HepG2 (cell line): ENCODE results near the gene MTCH1. TPM values are rescaled to one million over a fixed set of nuclear protein-coding genes. Genes with fewer than 3 reads are reported as not detected.
A peak's percentile ranks its signal among the peaks of the same experiment; 100 is the strongest.

Experiments
- BRD4 ChIP-seq: sonication (generic); formaldehyde crosslinking; IDR thresholded peaks from 2 replicates; pipeline ENCODE4 v1.4.0; 2020; ENCODE audit warnings: missing genetic modification reagents
- CC2D1A ChIP-seq: sonication (generic); formaldehyde crosslinking; IDR thresholded peaks from 2 replicates; pipeline ENCODE4 v1.8.1; 2023; ENCODE audit warnings: mild to moderate bottlenecking, missing genetic modification reagents
- DR1 ChIP-seq: sonication (generic); formaldehyde crosslinking; IDR thresholded peaks from 2 replicates; pipeline ENCODE4 v1.8.0; 2021; ENCODE audit warnings: mild to moderate bottlenecking, missing genetic modification reagents, inconsistent platforms
- KMT2A ChIP-seq: sonication (generic); formaldehyde crosslinking; IDR thresholded peaks from 2 replicates; pipeline ENCODE4 v1.4.0; 2020; ENCODE audit warnings: missing genetic modification reagents
- MIER3 ChIP-seq: IDR thresholded peaks from 2 replicates; pipeline ENCODE4 v1.6.1; 2016; ENCODE audit warnings: missing compliant biosample characterization, borderline replicate concordance
- PRMT3 ChIP-seq: sonication (generic); formaldehyde crosslinking; IDR thresholded peaks from 2 replicates; pipeline ENCODE4 v1.8.1; 2022; ENCODE audit warnings: low read depth, mild to moderate bottlenecking, moderate library complexity, missing genetic modification reagents, borderline replicate concordance
- STAG1 ChIP-seq: sonication (generic); formaldehyde crosslinking; IDR thresholded peaks from 2 replicates; pipeline ENCODE4 v1.4.0; 2020; ENCODE audit warnings: missing genetic modification reagents
- ZFP82 ChIP-seq: sonication (generic); formaldehyde crosslinking; IDR thresholded peaks from 2 replicates; pipeline ENCODE4 v1.5.1; 2020; ENCODE audit warnings: mild to moderate bottlenecking, missing genetic modification reagents, borderline replicate concordance
- ZKSCAN5 ChIP-seq: sonication (generic); formaldehyde crosslinking; IDR thresholded peaks from 2 replicates; pipeline ENCODE4 v1.5.1; 2020; ENCODE audit warnings: mild to moderate bottlenecking, missing genetic modification reagents
- ZNF317 ChIP-seq: sonication (generic); formaldehyde crosslinking; IDR thresholded peaks from 2 replicates; pipeline ENCODE4 v1.5.0; 2020; ENCODE audit warnings: mild to moderate bottlenecking, missing genetic modification reagents
- ZNF614 ChIP-seq: IDR thresholded peaks from 2 replicates; pipeline ENCODE4 v1.6.1; 2018; ENCODE audit warnings: missing biosample characterization, missing genetic modification reagents, inconsistent platforms, borderline replicate concordance
- ZNF878 ChIP-seq: sonication (generic); formaldehyde crosslinking; IDR thresholded peaks from 2 replicates; pipeline ENCODE4 v1.8.1; 2023; ENCODE audit warnings: mild to moderate bottlenecking, missing genetic modification reagents, moderate library complexity
- polyA plus RNA-seq, 8 experiments: library from polyadenylated mRNA; depleted of rRNA in 3 of 8; stranded (reverse) in 7 of 8; unstranded in 1 of 8; fragments of >200 nt; fragmentation: Illumina TruSeq in 4 of 8; extraction: Trizol in 4 of 8; gene quantifications; 2 replicates each; pipeline versions ENCODE4 v1.2.1 to v1.2.3, GENCODE V29; 2011 to 2016; ENCODE audit warnings: low read depth in 4 of 8, missing spikeins in 1 of 8, mixed read lengths in 1 of 8; ENCODE audit not compliant: insufficient read depth in 1 of 8
- total RNA-seq, 5 experiments: library from RNA; depleted of rRNA; stranded (reverse); fragments of >200 nt; fragmentation: Illumina TruSeq; extraction: Trizol; gene quantifications; 2 replicates each; pipeline ENCODE4 v1.2.3, GENCODE V29; 2016; ENCODE audit warnings: low read depth in 1 of 5
- TF ChIP-seq, protein P1 (sequence below): fragments of 450-650 bp; IDR thresholded peaks from 2 replicates; pipeline ENCODE4 v1.6.1; 2017; ENCODE audit warnings: mild to moderate bottlenecking
- TF ChIP-seq, protein P2 (sequence below): sonication (generic); formaldehyde crosslinking; IDR thresholded peaks from 2 replicates; pipeline ENCODE4 v1.8.1; 2023; ENCODE audit warnings: mild to moderate bottlenecking, missing genetic modification reagents, borderline replicate concordance
- TF ChIP-seq, protein P3 (sequence below): sonication (generic); formaldehyde crosslinking; IDR thresholded peaks from 2 replicates; pipeline ENCODE4 v1.5.1; 2020; ENCODE audit warnings: missing genetic modification reagents, mild to moderate bottlenecking, borderline replicate concordance
- TF ChIP-seq, protein P4 (sequence below): sonication (generic); formaldehyde crosslinking; IDR thresholded peaks from 2 replicates; pipeline ENCODE4 v1.4.0; 2020; ENCODE audit warnings: missing genetic modification reagents
- TF ChIP-seq, protein P5 (sequence below): IDR thresholded peaks from 2 replicates; pipeline ENCODE4 v1.4.0; 2020; ENCODE audit warnings: mild to moderate bottlenecking, missing genetic modification reagents

The MTCH1 gene
- total and polyA plus RNA-seq, 2 of the 13 experiments (the other 11 are each of a cell fraction or from before 2014, with no cell fraction given) = 86.2 to 144 TPM

DNA sequence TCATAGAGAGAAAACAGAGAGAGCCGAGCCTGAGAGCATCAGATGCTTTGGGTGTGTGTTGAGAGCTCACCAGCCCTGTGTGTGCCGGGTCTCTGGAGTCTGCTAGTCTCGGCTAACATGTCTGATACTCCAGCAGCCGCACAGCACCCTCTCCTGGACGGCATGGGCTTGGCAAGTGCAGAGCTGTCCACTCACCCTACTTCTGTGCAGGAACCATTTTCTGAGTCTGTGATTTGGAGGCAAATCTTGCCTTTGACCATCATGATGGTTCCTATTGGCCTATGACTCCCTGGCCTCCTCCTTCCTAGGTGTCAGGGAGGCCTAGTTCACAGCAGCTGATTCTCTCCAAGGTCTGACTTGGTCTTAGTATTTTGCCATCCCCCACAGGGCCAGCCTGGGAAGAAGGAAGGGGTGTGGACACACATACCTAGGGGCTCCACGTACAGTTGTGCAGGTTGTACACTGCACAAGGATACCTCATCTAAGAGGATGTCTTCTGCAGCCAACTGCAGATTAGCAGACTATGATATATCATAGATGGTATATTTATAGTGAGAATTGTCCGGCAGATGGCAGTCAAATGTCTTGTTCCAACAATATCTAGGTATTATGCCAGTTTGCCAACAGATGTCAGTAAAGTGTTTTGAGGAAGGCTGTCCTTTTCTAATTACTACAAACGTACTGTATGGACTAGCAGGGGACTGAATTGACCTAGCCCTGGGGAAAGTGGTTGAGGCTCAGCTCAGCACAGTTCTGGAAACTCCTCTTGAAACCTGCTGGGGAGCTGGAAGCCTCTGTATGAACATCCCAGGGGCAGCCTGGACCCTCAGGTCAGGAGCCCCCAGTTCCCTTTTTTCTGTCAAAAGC is 32.4 kb upstream of the MTCH1 start (continued):
- TF ChIP-seq, protein P1, sequence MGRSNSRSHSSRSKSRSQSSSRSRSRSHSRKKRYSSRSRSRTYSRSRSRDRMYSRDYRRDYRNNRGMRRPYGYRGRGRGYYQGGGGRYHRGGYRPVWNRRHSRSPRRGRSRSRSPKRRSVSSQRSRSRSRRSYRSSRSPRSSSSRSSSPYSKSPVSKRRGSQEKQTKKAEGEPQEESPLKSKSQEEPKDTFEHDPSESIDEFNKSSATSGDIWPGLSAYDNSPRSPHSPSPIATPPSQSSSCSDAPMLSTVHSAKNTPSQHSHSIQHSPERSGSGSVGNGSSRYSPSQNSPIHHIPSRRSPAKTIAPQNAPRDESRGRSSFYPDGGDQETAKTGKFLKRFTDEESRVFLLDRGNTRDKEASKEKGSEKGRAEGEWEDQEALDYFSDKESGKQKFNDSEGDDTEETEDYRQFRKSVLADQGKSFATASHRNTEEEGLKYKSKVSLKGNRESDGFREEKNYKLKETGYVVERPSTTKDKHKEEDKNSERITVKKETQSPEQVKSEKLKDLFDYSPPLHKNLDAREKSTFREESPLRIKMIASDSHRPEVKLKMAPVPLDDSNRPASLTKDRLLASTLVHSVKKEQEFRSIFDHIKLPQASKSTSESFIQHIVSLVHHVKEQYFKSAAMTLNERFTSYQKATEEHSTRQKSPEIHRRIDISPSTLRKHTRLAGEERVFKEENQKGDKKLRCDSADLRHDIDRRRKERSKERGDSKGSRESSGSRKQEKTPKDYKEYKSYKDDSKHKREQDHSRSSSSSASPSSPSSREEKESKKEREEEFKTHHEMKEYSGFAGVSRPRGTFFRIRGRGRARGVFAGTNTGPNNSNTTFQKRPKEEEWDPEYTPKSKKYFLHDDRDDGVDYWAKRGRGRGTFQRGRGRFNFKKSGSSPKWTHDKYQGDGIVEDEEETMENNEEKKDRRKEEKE = no peak
- TF ChIP-seq DR1 (CRISPR knock-in tag) = no peak
- TF ChIP-seq MIER3 (CRISPR knock-in tag) = 0 out of 2 replicates have a peak, but pooled peaks have one; percentile 12
- TF ChIP-seq STAG1 (CRISPR knock-in tag) = peak; percentile 94
- no peak for TF ChIP-seq PRMT3 (CRISPR knock-in tag)
- TF ChIP-seq ZNF614 (CRISPR knock-in tag) = no peak
- TF ChIP-seq ZNF317 = peak; percentile 16; the same call in 1 of the 2 replicates
- TF ChIP-seq ZFP82 = no peak
- TF ChIP-seq, protein P2, sequence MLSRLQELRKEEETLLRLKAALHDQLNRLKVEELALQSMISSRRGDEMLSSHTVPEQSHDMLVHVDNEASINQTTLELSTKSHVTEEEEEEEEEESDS (CRISPR knock-in tag) = no peak
- no peak; the same call in 1 of the 2 replicates for TF ChIP-seq KMT2A
- no peak for TF ChIP-seq ZNF878 (CRISPR knock-in tag)
- 0 out of 2 replicates have a peak, but pooled peaks have one; percentile 54 for TF ChIP-seq ZKSCAN5
- TF ChIP-seq, protein P3, sequence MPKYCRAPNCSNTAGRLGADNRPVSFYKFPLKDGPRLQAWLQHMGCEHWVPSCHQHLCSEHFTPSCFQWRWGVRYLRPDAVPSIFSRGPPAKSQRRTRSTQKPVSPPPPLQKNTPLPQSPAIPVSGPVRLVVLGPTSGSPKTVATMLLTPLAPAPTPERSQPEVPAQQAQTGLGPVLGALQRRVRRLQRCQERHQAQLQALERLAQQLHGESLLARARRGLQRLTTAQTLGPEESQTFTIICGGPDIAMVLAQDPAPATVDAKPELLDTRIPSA = no peak
- TF ChIP-seq, protein P4, sequence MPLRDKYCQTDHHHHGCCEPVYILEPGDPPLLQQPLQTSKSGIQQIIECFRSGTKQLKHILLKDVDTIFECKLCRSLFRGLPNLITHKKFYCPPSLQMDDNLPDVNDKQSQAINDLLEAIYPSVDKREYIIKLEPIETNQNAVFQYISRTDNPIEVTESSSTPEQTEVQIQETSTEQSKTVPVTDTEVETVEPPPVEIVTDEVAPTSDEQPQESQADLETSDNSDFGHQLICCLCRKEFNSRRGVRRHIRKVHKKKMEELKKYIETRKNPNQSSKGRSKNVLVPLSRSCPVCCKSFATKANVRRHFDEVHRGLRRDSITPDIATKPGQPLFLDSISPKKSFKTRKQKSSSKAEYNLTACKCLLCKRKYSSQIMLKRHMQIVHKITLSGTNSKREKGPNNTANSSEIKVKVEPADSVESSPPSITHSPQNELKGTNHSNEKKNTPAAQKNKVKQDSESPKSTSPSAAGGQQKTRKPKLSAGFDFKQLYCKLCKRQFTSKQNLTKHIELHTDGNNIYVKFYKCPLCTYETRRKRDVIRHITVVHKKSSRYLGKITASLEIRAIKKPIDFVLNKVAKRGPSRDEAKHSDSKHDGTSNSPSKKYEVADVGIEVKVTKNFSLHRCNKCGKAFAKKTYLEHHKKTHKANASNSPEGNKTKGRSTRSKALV (CRISPR knock-in tag) = no peak
- TF ChIP-seq, protein P5, sequence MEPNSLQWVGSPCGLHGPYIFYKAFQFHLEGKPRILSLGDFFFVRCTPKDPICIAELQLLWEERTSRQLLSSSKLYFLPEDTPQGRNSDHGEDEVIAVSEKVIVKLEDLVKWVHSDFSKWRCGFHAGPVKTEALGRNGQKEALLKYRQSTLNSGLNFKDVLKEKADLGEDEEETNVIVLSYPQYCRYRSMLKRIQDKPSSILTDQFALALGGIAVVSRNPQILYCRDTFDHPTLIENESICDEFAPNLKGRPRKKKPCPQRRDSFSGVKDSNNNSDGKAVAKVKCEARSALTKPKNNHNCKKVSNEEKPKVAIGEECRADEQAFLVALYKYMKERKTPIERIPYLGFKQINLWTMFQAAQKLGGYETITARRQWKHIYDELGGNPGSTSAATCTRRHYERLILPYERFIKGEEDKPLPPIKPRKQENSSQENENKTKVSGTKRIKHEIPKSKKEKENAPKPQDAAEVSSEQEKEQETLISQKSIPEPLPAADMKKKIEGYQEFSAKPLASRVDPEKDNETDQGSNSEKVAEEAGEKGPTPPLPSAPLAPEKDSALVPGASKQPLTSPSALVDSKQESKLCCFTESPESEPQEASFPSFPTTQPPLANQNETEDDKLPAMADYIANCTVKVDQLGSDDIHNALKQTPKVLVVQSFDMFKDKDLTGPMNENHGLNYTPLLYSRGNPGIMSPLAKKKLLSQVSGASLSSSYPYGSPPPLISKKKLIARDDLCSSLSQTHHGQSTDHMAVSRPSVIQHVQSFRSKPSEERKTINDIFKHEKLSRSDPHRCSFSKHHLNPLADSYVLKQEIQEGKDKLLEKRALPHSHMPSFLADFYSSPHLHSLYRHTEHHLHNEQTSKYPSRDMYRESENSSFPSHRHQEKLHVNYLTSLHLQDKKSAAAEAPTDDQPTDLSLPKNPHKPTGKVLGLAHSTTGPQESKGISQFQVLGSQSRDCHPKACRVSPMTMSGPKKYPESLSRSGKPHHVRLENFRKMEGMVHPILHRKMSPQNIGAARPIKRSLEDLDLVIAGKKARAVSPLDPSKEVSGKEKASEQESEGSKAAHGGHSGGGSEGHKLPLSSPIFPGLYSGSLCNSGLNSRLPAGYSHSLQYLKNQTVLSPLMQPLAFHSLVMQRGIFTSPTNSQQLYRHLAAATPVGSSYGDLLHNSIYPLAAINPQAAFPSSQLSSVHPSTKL (CRISPR knock-in tag) = no peak; the same call in 1 of the 2 replicates
- no peak for TF ChIP-seq CC2D1A
- no peak for TF ChIP-seq BRD4 (CRISPR knock-in tag)
